IMR-90 (cell line): Measurements from ENCODE around the gene PCDHA12. TPM values are rescaled to one million over a fixed set of nuclear protein-coding genes. Genes with fewer than 3 reads are reported as not detected.

ENCODE experiments used
- ATAC-seq: fragments of 200-7000 bp; cut with Tn5 transposase; 2 replicates; pipeline ENCODE4 v1.9.1; 2020; ENCODE audit warnings: low read depth, mild to moderate bottlenecking, moderate library complexity
- BruUV-seq: library from RNA; stranded (reverse); fragments of 400-500 nt; replicated peaks from 2 replicates; lab custom pipeline; 2021; lab: Mats Ljungman, UMichigan
- CTCF ChIA-PET: fragments of 300-600 bp; formaldehyde crosslinking; extraction: SDS; loops from one replicate; lab custom pipeline; 2021; ENCODE audit warnings: antibody characterized with exemption; lab: Yijun Ruan, JAX
- POLR2A ChIA-PET: fragments of 300-600 bp; sonication (Branson Sonifier 250); formaldehyde crosslinking; loops from one replicate; lab custom pipeline; 2022; ENCODE audit warnings: antibody characterized with exemption; ENCODE audit not compliant: unreplicated experiment; lab: Charles Lee
- DNase-seq: peaks from one replicate; pipeline ENCODE4 v3.0.0; 2013
- H2AFZ ChIP-seq: replicated peaks from 2 replicates; pipeline ENCODE3; 2013; ENCODE audit warnings: low read length, mild to moderate bottlenecking; ENCODE audit not compliant: poor library complexity
- H2AK5ac ChIP-seq: 2 replicates; pipeline ENCODE4 v1.6.1; 2013; ENCODE audit warnings: low read depth, low read length, inconsistent platforms
- H2AK9ac ChIP-seq: replicated peaks from 2 replicates; pipeline ENCODE3; 2013; ENCODE audit warnings: mild to moderate bottlenecking, low read depth, low read length, moderate library complexity; ENCODE audit not compliant: poor library complexity
- H2BK120ac ChIP-seq: 2 replicates; pipeline ENCODE4 v1.6.1; 2013; ENCODE audit warnings: low read depth, low read length, inconsistent platforms
- H2BK15ac ChIP-seq: 3 replicates; pipeline ENCODE4 v1.6.1; 2013; ENCODE audit warnings: low read depth, low read length, inconsistent platforms
- H2BK20ac ChIP-seq: 2 replicates; pipeline ENCODE4 v1.6.1; 2013; ENCODE audit warnings: low read depth, mild to moderate bottlenecking, inconsistent platforms, low read length, moderate library complexity
- H2BK5ac ChIP-seq: 2 replicates; pipeline ENCODE4 v1.6.1; 2013; ENCODE audit warnings: mild to moderate bottlenecking, low read depth, low read length, inconsistent platforms; ENCODE audit not compliant: poor library complexity, severe bottlenecking
- H3K14ac ChIP-seq: replicated peaks from 2 replicates; pipeline ENCODE4 v1.6.1; 2013; ENCODE audit warnings: low read depth, low read length, inconsistent platforms
- H3K18ac ChIP-seq: 2 replicates; pipeline ENCODE4 v1.6.1; 2013; ENCODE audit warnings: low read depth, low read length, control low read depth
- H3K23ac ChIP-seq: 2 replicates; pipeline ENCODE4 v1.6.1; 2013; ENCODE audit warnings: low read depth, low read length, inconsistent platforms
- H3K27ac ChIP-seq: 2 replicates; pipeline ENCODE4 v1.5.1; 2013; ENCODE audit warnings: mild to moderate bottlenecking, control low read depth, low read length; ENCODE audit not compliant: insufficient read depth
- H3K27me3 ChIP-seq: 2 replicates; pipeline ENCODE4 v1.6.1; 2013; ENCODE audit warnings: low read length; ENCODE audit not compliant: control insufficient read depth, insufficient read depth
- H3K36me3 ChIP-seq: 2 replicates; pipeline ENCODE4 v1.6.1; 2013; ENCODE audit warnings: low read length, mixed read lengths; ENCODE audit not compliant: control insufficient read depth, insufficient read depth
- H3K4ac ChIP-seq: 2 replicates; pipeline ENCODE4 v1.6.1; 2013; ENCODE audit warnings: low read depth, low read length, inconsistent platforms
- H3K4me1 ChIP-seq: 2 replicates; pipeline ENCODE4 v1.6.1; 2013; ENCODE audit warnings: low read length, mixed read lengths; ENCODE audit not compliant: control insufficient read depth, insufficient read depth
- H3K4me2 ChIP-seq: 2 replicates; pipeline ENCODE4 v1.6.1; 2013; ENCODE audit warnings: low read depth, mild to moderate bottlenecking, control low read depth, low read length, moderate library complexity
- H3K4me3 ChIP-seq: 2 replicates; pipeline ENCODE4 v1.5.1; 2013; ENCODE audit warnings: low read depth, mild to moderate bottlenecking, control low read depth, low read length, moderate library complexity; ENCODE audit not compliant: insufficient read depth
- H3K56ac ChIP-seq: 2 replicates; pipeline ENCODE4 v1.6.1; 2013; ENCODE audit warnings: low read length, inconsistent platforms; ENCODE audit not compliant: insufficient read depth; ENCODE audit errors: extremely low read depth
- H3K79me1 ChIP-seq, 2 experiments: 2 replicates each; pipeline ENCODE4 v1.6.1; 2013; ENCODE audit warnings: low read length in 2 of 2, inconsistent platforms in 1 of 2, low read depth in 1 of 2
- H3K9ac ChIP-seq: 2 replicates; pipeline ENCODE4 v1.6.1; 2013; ENCODE audit warnings: low read depth, low read length, control low read depth
- H3K9me1 ChIP-seq: 2 replicates; pipeline ENCODE4 v1.6.1; 2013; ENCODE audit warnings: low read length, inconsistent platforms; ENCODE audit not compliant: insufficient read depth
- H3K9me3 ChIP-seq: 2 replicates; pipeline ENCODE4 v1.6.1; 2013; ENCODE audit warnings: low read length; ENCODE audit not compliant: control insufficient read depth, insufficient read depth
- H4K20me1 ChIP-seq: 2 replicates; pipeline ENCODE4 v1.6.1; 2013; ENCODE audit warnings: low read length, inconsistent platforms; ENCODE audit not compliant: insufficient read depth
- H4K5ac ChIP-seq: 2 replicates; pipeline ENCODE4 v1.6.1; 2013; ENCODE audit warnings: mild to moderate bottlenecking, low read depth, low read length, control low read depth
- H4K8ac ChIP-seq, 2 experiments: 2 replicates each; pipeline ENCODE4 v1.6.1; 2013; ENCODE audit warnings: low read depth in 2 of 2, low read length in 2 of 2, control low read depth in 1 of 2, inconsistent platforms in 1 of 2
- H4K91ac ChIP-seq: 2 replicates; pipeline ENCODE4 v1.6.1; 2013; ENCODE audit warnings: low read depth, low read length, inconsistent platforms; ENCODE audit not compliant: insufficient read depth
- CEBPB ChIP-seq: IDR thresholded peaks from 2 replicates; pipeline ENCODE4 v1.6.1; 2012; ENCODE audit warnings: low read depth, low read length, improper control_type of control experiment
- CHD1 ChIP-seq: IDR thresholded peaks from 2 replicates; pipeline ENCODE4 v1.6.1; 2012; ENCODE audit warnings: low read depth, low read length, improper control_type of control experiment
- CTCF ChIP-seq: conservative IDR thresholded peaks from 2 replicates; pipeline ENCODE4 v1.5.1; 2012; ENCODE audit warnings: mild to moderate bottlenecking, low read depth, low read length, improper control_type of control experiment
- FOS ChIP-seq: fragments of 150-350 bp; IDR thresholded peaks from 2 replicates; pipeline ENCODE4 v1.6.1; 2016; ENCODE audit warnings: low read depth, low read length
- MXI1 ChIP-seq: IDR thresholded peaks from 2 replicates; pipeline ENCODE4 v1.6.1; 2012; ENCODE audit warnings: low read depth, mild to moderate bottlenecking, low read length, moderate library complexity, borderline replicate concordance
- RCOR1 ChIP-seq: IDR thresholded peaks from 2 replicates; pipeline ENCODE4 v1.6.1; 2012; ENCODE audit warnings: mild to moderate bottlenecking, low read length, improper control_type of control experiment; ENCODE audit not compliant: insufficient replicate concordance
- USF2 ChIP-seq: fragments of 150-350 bp; IDR thresholded peaks from 2 replicates; pipeline ENCODE4 v1.6.1; 2017; ENCODE audit warnings: mild to moderate bottlenecking, antibody characterized with exemption, low read length, low read depth
- WGBS, 2 experiments: methylation state at CpG; one replicate each; pipeline versions ENCODE4 v1.1.5 to v1.1.7; 2013; ENCODE audit warnings: missing lambda C conversion rate in 2 of 2; ENCODE audit not compliant: insufficient read length in 1 of 2; ENCODE audit errors: extremely low coverage in 2 of 2; 5-methylcytosine and 5-hydroxymethylcytosine counted together
- dilution Hi-C: fragments of 300-500 bp; cut with HindIII; formaldehyde crosslinking; loops from one replicate; pipeline ENCODE4 v1.14.3; 2018; ENCODE audit warnings: low sequenced_read_pairs; ENCODE audit not compliant: unreplicated experiment
- in situ Hi-C: fragments of 300-500 bp; cut with MboI; formaldehyde crosslinking; loops from 3 replicates; pipeline ENCODE4 v1.14.3; 2019; ENCODE audit warnings: low sequenced_read_pairs, inconsistent platforms, mixed read lengths
- intact Hi-C: fragments of 100-400 bp; cut with micrococcal nuclease; formaldehyde crosslinking; loops from 2 replicates; pipeline ENCODE4 v1.10.0; 2022
- polyA plus RNA-seq, 3 experiments: library from polyadenylated mRNA; depleted of rRNA; stranded (reverse); fragments of >200 nt; gene quantifications; 2 replicates each; pipeline ENCODE4 v1.2.3, GENCODE V29; 2012; ENCODE audit warnings: low replicate concordance in 1 of 3
- total RNA-seq: library from RNA; depleted of rRNA; stranded (reverse); fragments of >200 nt; gene quantifications from 2 replicates; pipeline ENCODE4 v1.2.3, GENCODE V29; 2012

Gene PCDHA12
- total and polyA plus RNA-seq, 2 of the 4 experiments (the other 2 are of a cell fraction), result not detected

GRCh38 chr5:140840978-140841962 lies 33.8 kb upstream of the PCDHA12 start, which contains the start of gene PCDHA8:
TSS of gene PCDHA8 (plus strand) at chr5:140841187. CDS start at chr5:140841322, 135 bp downstream.
- Histone ChIP-seq H3K27me3 (no peaks in the 10 kb centered on the region), H3K9me1 (no peaks in the 10 kb centered on the region), H3K4me3 (no peak within 1 kb of the TSS), H3K56ac (no peak within 1 kb of the TSS), H3K18ac (no peak within 1 kb of the TSS), H3K4me2 (no peak within 1 kb of the TSS), H3K4ac (no peak within 1 kb of the TSS), H3K14ac (no peak within 1 kb of the TSS), H3K9me3 (peaks cover 17% of the 10 kb centered on the region), H3K27ac (no peak within 1 kb of the TSS), H2BK120ac (no peak within 1 kb of the TSS), H4K91ac (no peak within 1 kb of the TSS), H3K23ac (no peak within 1 kb of the TSS), H4K5ac (no peak within 1 kb of the TSS), H2BK20ac (no peak within 1 kb of the TSS), H3K79me1 (no peaks in the 10 kb centered on the region), H4K8ac (no peak within 1 kb of the TSS), H4K20me1 (no peaks in the 10 kb centered on the region), H3K4me1 (no peaks in the 10 kb centered on the region), H2AFZ (no peak within 1 kb of the TSS), H2AK9ac (no peak within 1 kb of the TSS), H3K36me3 (no peaks in the 10 kb centered on the region), H2AK5ac (no peak within 1 kb of the TSS), H2BK15ac (no peak within 1 kb of the TSS), H3K9ac (no peak within 1 kb of the TSS), H2BK5ac (no peak within 1 kb of the TSS)
- in situ Hi-C loops (no loop called here), intact Hi-C loops (no loop called here), dilution Hi-C loops (no loop called here)
- POLR2A ChIA-PET, result no interaction called here
- ATAC-seq (no peak), DNase-seq (no peak)
- CTCF ChIA-PET, result no interaction called here
- TF ChIP-seq MXI1 (no peak), FOS (no peak), RCOR1 (no peak), CEBPB (no peak), CHD1 (no peak), USF2 (no peak), CTCF (0 out of 2 replicates have a peak, but pooled peaks have one; percentile 1)
- WGBS, 2 experiments, result 11% methylated on average over 12 of the region's 47 CpGs; no CpG with 5 or more reads in 1 of the 2 experiments
- no TSS peak for BruUV-seq
